GM12875 (cell line): Measurements from ENCODE around the gene GZMB.

Experiments used
- H3K4me3 ChIP-seq: one replicate; pipeline ENCODE4 v1.5.1; 2011; ENCODE audit warnings: low read depth, low read length, control low read depth
- CTCF ChIP-seq: IDR thresholded peaks from 2 replicates; pipeline ENCODE4 v1.5.1; 2011; ENCODE audit warnings: low read depth, mild to moderate bottlenecking, control low read depth, inconsistent platforms, low read length, moderate library complexity, borderline replicate concordance; ENCODE audit not compliant: insufficient read depth

GZMB gene

GRCh38 chr14:24631749-24632335 is 2.1 kb downstream of the GZMB start:
- H3K4me3 ChIP-seq = no peak overlapping the region
- no peak for TF ChIP-seq CTCF

- no peak overlapping the region for H3K4me3 ChIP-seq
- TF ChIP-seq CTCF = no peak
These were observed 3.0 kb downstream of the GZMB start for GRCh38 chr14:24630872-24631477.

- no peak overlapping the region for H3K4me3 ChIP-seq
- TF ChIP-seq CTCF = no peak
These were observed 3.7 kb downstream of the GZMB start for GRCh38 chr14:24630087-24630871.

GRCh38 chr14:24629521-24629920 is 4.5 kb downstream of the GZMB start:
- TF ChIP-seq CTCF = no peak
- H3K4me3 ChIP-seq = no peak overlapping the region

- H3K4me3 ChIP-seq = no peak overlapping the region
- no peak for TF ChIP-seq CTCF
These were observed 20.2 kb downstream of the GZMB start for GRCh38 chr14:24613747-24614146.

- no peak for TF ChIP-seq CTCF
These were observed 20.7 kb downstream of the GZMB start for GRCh38 chr14:24613241-24613640.

More at GRCh38 chr14:24613241-24613640, 20.7 kb downstream of the GZMB start:
- H3K4me3 ChIP-seq = no peak overlapping the region
